Mucosa of rectum (tissue), 2 donors: ENCODE data around the gene VPS13D.
"Not testable (repeated sequence)": the region's sequence is repeated elsewhere in the genome, so short reads cannot be mapped to it uniquely, and the experiment has no call there.

ENCODE experiments used
- H3K27ac ChIP-seq, 2 donors: one replicate each; pipeline ENCODE4 v1.7.0; 2013; ENCODE audit warnings: inconsistent platforms in 2 of 2, low read depth in 2 of 2, low read length in 2 of 2
- H3K27me3 ChIP-seq, 2 donors: one replicate each; pipeline ENCODE4 v1.7.0; 2013; ENCODE audit warnings: low read length in 2 of 2; ENCODE audit not compliant: control insufficient read depth in 2 of 2, insufficient read depth in 2 of 2
- H3K36me3 ChIP-seq, 2 donors: one replicate each; pipeline ENCODE4 v1.7.0; 2013; ENCODE audit warnings: low read length in 2 of 2; ENCODE audit not compliant: control insufficient read depth in 2 of 2, insufficient read depth in 2 of 2
- H3K4me1 ChIP-seq, 2 donors: one replicate each; pipeline ENCODE4 v1.7.0; 2013; ENCODE audit warnings: low read length in 2 of 2, mild to moderate bottlenecking in 1 of 2; ENCODE audit not compliant: control insufficient read depth in 2 of 2, insufficient read depth in 2 of 2
- H3K4me3 ChIP-seq, 2 donors: one replicate each; pipeline ENCODE4 v1.7.0; 2013; ENCODE audit warnings: low read length in 2 of 2
- H3K9ac ChIP-seq, 2 donors: one replicate each; pipeline ENCODE4 v1.7.0; 2013; ENCODE audit warnings: low read length in 2 of 2, low read depth in 1 of 2, mild to moderate bottlenecking in 1 of 2
- H3K9me3 ChIP-seq, 2 donors: one replicate each; pipeline ENCODE4 v1.7.0; 2013; ENCODE audit warnings: low read length in 2 of 2; ENCODE audit not compliant: control insufficient read depth in 2 of 2
- donor health status: healthy.
- donor health status: Normal muscosa, but diverticular disease.

VPS13D gene

GRCh38 chr1:12448746-12449177 is 218.9 kb downstream of the VPS13D start:
- H3K4me3 ChIP-seq = no peak overlapping the region
- H3K9me3 ChIP-seq = no peaks in the 10 kb centered on the region
- H3K9ac ChIP-seq = no peak overlapping the region
- no peaks in the 10 kb centered on the region for H3K27me3 ChIP-seq
- H3K4me1 ChIP-seq = peaks cover 10 to 17% of the 10 kb centered on the region in 2 donors
- peaks cover 7 to 8% of the 10 kb centered on the region in 2 donors for H3K36me3 ChIP-seq
- H3K27ac ChIP-seq = peak overlapping the region; percentile 64 to 66

- Histone ChIP-seq H3K4me1 (peaks cover 10 to 17% of the 10 kb centered on the region in 2 donors), H3K9ac (no peak overlapping the region), H3K36me3 (peaks cover 7% of the 10 kb centered on the region in 2 donors), H3K27ac (peak overlapping the region; percentile 64 to 66), H3K9me3 (no peaks in the 10 kb centered on the region), H3K4me3 (no peak overlapping the region), H3K27me3 (no peaks in the 10 kb centered on the region)
Observed at GRCh38 chr1:12450090-12450755, 220.4 kb downstream of the VPS13D start.

- Histone ChIP-seq H3K27me3 (no peaks in the 10 kb centered on the region), H3K9me3 (no peaks in the 10 kb centered on the region), H3K4me1 (peaks cover 10 to 17% of the 10 kb centered on the region in 2 donors), H3K27ac (no peak overlapping the region), H3K36me3 (peaks cover 5 to 7% of the 10 kb centered on the region in 2 donors), H3K4me3 (no peak overlapping the region), H3K9ac (no peak overlapping the region)
Observed at GRCh38 chr1:12450756-12451559, 221.1 kb downstream of the VPS13D start.

- no peak overlapping the region for H3K27ac ChIP-seq
- H3K4me3 ChIP-seq = no peak overlapping the region
- H3K27me3 ChIP-seq = no peaks in the 10 kb centered on the region
- H3K9ac ChIP-seq = no peak overlapping the region
- peaks cover 10 to 17% of the 10 kb centered on the region in 2 donors for H3K4me1 ChIP-seq
- H3K36me3 ChIP-seq = peaks cover 5 to 7% of the 10 kb centered on the region in 2 donors
- no peaks in the 10 kb centered on the region for H3K9me3 ChIP-seq
Observed at GRCh38 chr1:12451560-12451900, 221.7 kb downstream of the VPS13D start.

- Histone ChIP-seq H3K36me3 (peaks cover 11 to 12% of the 10 kb centered on the region in 2 donors), H3K27ac (no peak overlapping the region), H3K9me3 (no peaks in the 10 kb centered on the region), H3K4me3 (no peak overlapping the region), H3K4me1 (peaks cover 10 to 17% of the 10 kb centered on the region in 2 donors), H3K9ac (no peak overlapping the region), H3K27me3 (no peaks in the 10 kb centered on the region)
Observed at GRCh38 chr1:12452262-12452661, 222.4 kb downstream of the VPS13D start.

GRCh38 chr1:12453400-12454343 is 223.8 kb downstream of the VPS13D start:
- H3K27ac ChIP-seq = no peak overlapping the region
- no peaks in the 10 kb centered on the region for H3K27me3 ChIP-seq
- H3K4me1 ChIP-seq = peaks cover 6 to 9% of the 10 kb centered on the region in 2 donors
- H3K36me3 ChIP-seq = peaks cover 12 to 17% of the 10 kb centered on the region in 2 donors
- H3K9ac ChIP-seq = no peak overlapping the region
- H3K4me3 ChIP-seq = no peak overlapping the region
- H3K9me3 ChIP-seq = no peaks in the 10 kb centered on the region

- H3K4me1 ChIP-seq = peaks cover 0 to 5% of the 10 kb centered on the region in 2 donors
- H3K9me3 ChIP-seq = no peaks in the 10 kb centered on the region
- H3K27me3 ChIP-seq = no peaks in the 10 kb centered on the region
- H3K9ac ChIP-seq = no peak overlapping the region
- peaks cover 12 to 20% of the 10 kb centered on the region in 2 donors for H3K36me3 ChIP-seq
- no peak overlapping the region for H3K4me3 ChIP-seq
- peak overlapping the region in 1 of 2 donors; percentile 6 for H3K27ac ChIP-seq
Observed at GRCh38 chr1:12454406-12455391, 224.9 kb downstream of the VPS13D start.

- not testable (repeated sequence) for H3K9me3 ChIP-seq, H3K9ac ChIP-seq, H3K4me3 ChIP-seq, H3K27ac ChIP-seq, H3K27me3 ChIP-seq
- Histone ChIP-seq H3K4me1 (peaks cover 0 to 11% of the 10 kb centered on the region in 2 donors), H3K36me3 (peaks cover 9 to 20% of the 10 kb centered on the region in 2 donors)
Observed at GRCh38 chr1:12456081-12456480, 226.3 kb downstream of the VPS13D start.

GRCh38 chr1:12456979-12457378 is 227.1 kb downstream of the VPS13D start:
- Histone ChIP-seq H3K9me3 (no peaks in the 10 kb centered on the region), H3K4me3 (no peak overlapping the region), H3K9ac (no peak overlapping the region), H3K27ac (peak overlapping the region in 1 of 2 donors; percentile 21), H3K4me1 (peaks cover 0 to 16% of the 10 kb centered on the region in 2 donors), H3K36me3 (peaks cover 8 to 18% of the 10 kb centered on the region in 2 donors), H3K27me3 (no peaks in the 10 kb centered on the region)
